H9 (cell line): ENCODE results near the gene TRIM28. TPM values are rescaled to one million over a fixed set of nuclear protein-coding genes. Genes with fewer than 3 reads are reported as not detected.

Experiments used
- DNase-seq: peaks from one replicate; pipeline ENCODE4 v3.0.0-alpha.2; 2017
- H2AFZ ChIP-seq: one replicate; pipeline ENCODE4 v1.6.1; 2013; ENCODE audit warnings: mild to moderate bottlenecking, low read length, control low read depth, moderate library complexity
- H2AK5ac ChIP-seq: 2 replicates; pipeline ENCODE4 v1.6.1; 2013; ENCODE audit warnings: low read length, control low read depth, mixed read lengths; ENCODE audit not compliant: insufficient read length
- H2BK120ac ChIP-seq: one replicate; pipeline ENCODE4 v1.6.1; 2013; ENCODE audit warnings: low read depth, mild to moderate bottlenecking, low read length, control low read depth, inconsistent platforms; ENCODE audit not compliant: poor library complexity, severe bottlenecking
- H2BK12ac ChIP-seq: 2 replicates; pipeline ENCODE4 v1.6.1; 2013; ENCODE audit warnings: low read length, control low read depth, mixed read lengths, low read depth; ENCODE audit not compliant: insufficient read length
- H2BK15ac ChIP-seq: 2 replicates; pipeline ENCODE4 v1.6.1; 2013; ENCODE audit warnings: low read depth, low read length, control low read depth
- H2BK20ac ChIP-seq: one replicate; pipeline ENCODE4 v1.6.1; 2013; ENCODE audit warnings: low read depth, mild to moderate bottlenecking, low read length, control low read depth, inconsistent platforms; ENCODE audit not compliant: poor library complexity, severe bottlenecking
- H2BK5ac ChIP-seq: 2 replicates; pipeline ENCODE4 v1.6.1; 2013; ENCODE audit warnings: low read length, control low read depth, mixed read lengths; ENCODE audit not compliant: insufficient read length
- H3K14ac ChIP-seq: 2 replicates; pipeline ENCODE4 v1.6.1; 2013; ENCODE audit warnings: low read length, control low read depth; ENCODE audit not compliant: insufficient read depth
- H3K18ac ChIP-seq: 2 replicates; pipeline ENCODE4 v1.6.1; 2013; ENCODE audit warnings: low read depth, mild to moderate bottlenecking, mixed read lengths, low read length, control low read depth; ENCODE audit not compliant: insufficient read length
- H3K23ac ChIP-seq: 2 replicates; pipeline ENCODE4 v1.6.1; 2013; ENCODE audit warnings: low read length, control low read depth, mixed read lengths, low read depth; ENCODE audit not compliant: insufficient read length
- H3K23me2 ChIP-seq: 2 replicates; pipeline ENCODE4 v1.6.1; 2013; ENCODE audit warnings: low read depth, mild to moderate bottlenecking, mixed read lengths, low read length, control low read depth; ENCODE audit not compliant: insufficient read length, poor library complexity, severe bottlenecking
- H3K27ac ChIP-seq: 2 replicates; pipeline ENCODE4 v1.5.1; 2013; ENCODE audit warnings: low read length, control low read depth, mixed read lengths, low read depth; ENCODE audit not compliant: insufficient read length
- H3K27me3 ChIP-seq: 2 replicates; pipeline ENCODE4 v1.6.1; 2013; ENCODE audit warnings: low read length, control low read depth, inconsistent platforms; ENCODE audit not compliant: insufficient read depth
- H3K4ac ChIP-seq: 2 replicates; pipeline ENCODE4 v1.6.1; 2013; ENCODE audit warnings: low read depth, mild to moderate bottlenecking, control low read depth, inconsistent platforms, low read length, moderate library complexity
- H3K4me1 ChIP-seq: 2 replicates; pipeline ENCODE4 v1.6.1; 2013; ENCODE audit warnings: low read length, control low read depth, inconsistent platforms; ENCODE audit not compliant: insufficient read depth
- H3K4me2 ChIP-seq: 2 replicates; pipeline ENCODE4 v1.6.1; 2013; ENCODE audit warnings: low read length, control low read depth, mixed read lengths; ENCODE audit not compliant: insufficient read length, insufficient read depth
- H3K56ac ChIP-seq: 2 replicates; pipeline ENCODE4 v1.6.1; 2013; ENCODE audit warnings: low read depth, mild to moderate bottlenecking, mixed read lengths, low read length, control low read depth; ENCODE audit not compliant: insufficient read length
- H3K79me1 ChIP-seq: 2 replicates; pipeline ENCODE4 v1.6.1; 2013; ENCODE audit warnings: low read depth, mild to moderate bottlenecking, moderate library complexity, low read length, control low read depth, inconsistent platforms; ENCODE audit not compliant: insufficient read depth, poor library complexity, severe bottlenecking
- H3K79me2 ChIP-seq: 2 replicates; pipeline ENCODE4 v1.6.1; 2013; ENCODE audit warnings: low read length, control low read depth, inconsistent platforms; ENCODE audit not compliant: insufficient read depth
- H3K9ac ChIP-seq: 2 replicates; pipeline ENCODE4 v1.6.1; 2013; ENCODE audit warnings: low read length, control low read depth, mixed read lengths; ENCODE audit not compliant: insufficient read length; ENCODE audit errors: extremely low read depth
- H3K9me3 ChIP-seq: one replicate; pipeline ENCODE4 v1.6.1; 2013; ENCODE audit warnings: low read depth, low read length, inconsistent platforms; ENCODE audit not compliant: control insufficient read depth
- H3T11ph ChIP-seq: one replicate; pipeline ENCODE4 v1.6.1; 2013; ENCODE audit warnings: mild to moderate bottlenecking, low read length, control low read depth, inconsistent platforms
- H4K20me1 ChIP-seq: one replicate; pipeline ENCODE4 v1.6.1; 2013; ENCODE audit not compliant: control insufficient read depth, insufficient read length, insufficient read depth
- H4K5ac ChIP-seq: 2 replicates; pipeline ENCODE4 v1.6.1; 2013; ENCODE audit warnings: low read depth, mild to moderate bottlenecking, mixed read lengths, low read length, control low read depth; ENCODE audit not compliant: insufficient read length
- H4K8ac ChIP-seq: replicated peaks from 2 replicates; pipeline ENCODE4 v1.6.1; 2013; ENCODE audit warnings: low read length, control low read depth, mixed read lengths, low read depth; ENCODE audit not compliant: insufficient read length
- H4K91ac ChIP-seq: 2 replicates; pipeline ENCODE4 v1.6.1; 2013; ENCODE audit warnings: low read depth, mild to moderate bottlenecking, moderate library complexity, mixed read lengths, low read length, control low read depth; ENCODE audit not compliant: insufficient read length
- H3K27ac Mint-ChIP-seq, 3 experiments: 2 replicates in 2 of 3; 3 replicates in 1 of 3; pipeline ENCODE4 v1.8.0; 2020 to 2021; ENCODE audit warnings: mixed read lengths in 3 of 3, mild to moderate bottlenecking in 1 of 3, moderate library complexity in 1 of 3
- H3K27me3 Mint-ChIP-seq: 2 replicates; pipeline ENCODE4 v1.8.0; 2021; ENCODE audit warnings: low read depth, mild to moderate bottlenecking, moderate library complexity, mixed read lengths
- H3K36me3 Mint-ChIP-seq, 3 experiments: 2 replicates in 2 of 3; 3 replicates in 1 of 3; pipeline ENCODE4 v1.8.0; 2020 to 2021; ENCODE audit warnings: low read depth in 3 of 3, mixed read lengths in 3 of 3; ENCODE audit not compliant: insufficient read depth in 1 of 3
- H3K4me1 Mint-ChIP-seq, 2 experiments: 2 replicates each; pipeline ENCODE4 v1.8.0; 2020; ENCODE audit warnings: mixed read lengths in 2 of 2
- H3K4me3 Mint-ChIP-seq, 2 experiments: 2 replicates in 1 of 2; 3 replicates in 1 of 2; pipeline ENCODE4 v1.8.0; 2020 to 2021; ENCODE audit warnings: mild to moderate bottlenecking in 2 of 2, mixed read lengths in 2 of 2, moderate library complexity in 1 of 2
- H3K9me3 Mint-ChIP-seq, 2 experiments: 2 replicates in 1 of 2; 3 replicates in 1 of 2; pipeline ENCODE4 v1.8.0; 2020; ENCODE audit warnings: mild to moderate bottlenecking in 2 of 2, mixed read lengths in 2 of 2, moderate library complexity in 1 of 2
- WGBS: extraction: QIAGEN DNeasy Blood & Tissue Kit; methylation state at CpG from one replicate; pipeline ENCODE4 v1.1.7; 2013; ENCODE audit warnings: missing lambda C conversion rate, low lambda C conversion rate, mixed read lengths; ENCODE audit not compliant: insufficient read length; ENCODE audit errors: extremely low coverage; 5-methylcytosine and 5-hydroxymethylcytosine counted together
- total RNA-seq: library from RNA; stranded (reverse); gene quantifications from 2 replicates; pipeline ENCODE4 v1.2.1, GENCODE V29; 2021
- TF ChIP-seq, protein P1 (sequence below): fragments of 200-600 bp; sonication (generic); conservative IDR thresholded peaks from 3 replicates; pipeline ENCODE4 v1.8.0; 2021; ENCODE audit warnings: antibody characterized with exemption, mild to moderate bottlenecking

The TRIM28 gene
- total RNA-seq, 1 experiment from 2014 or later: 1,084 TPM

DNA sequence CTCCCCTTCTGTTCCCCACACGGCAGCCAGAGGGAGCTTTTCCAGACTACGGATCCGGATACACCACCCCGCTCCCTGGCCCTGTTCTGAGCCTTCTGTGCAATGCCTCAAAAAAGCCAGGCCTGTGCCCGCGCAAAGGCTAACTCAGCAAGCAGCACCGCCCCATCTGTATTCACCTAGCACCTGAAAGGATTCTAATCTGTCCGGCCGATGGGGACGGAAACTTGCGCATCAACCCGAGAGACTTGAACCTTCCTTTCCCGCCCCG is 24.8 kb upstream of the TRIM28 start:
- H3K23me2 ChIP-seq: peaks cover 23% of the 10 kb centered on the region
- no peak overlapping the region for H2BK5ac ChIP-seq
- Mint-ChIP-seq H3K4me3 (peak overlapping the region; percentile 91 to 96), H3K36me3 (peaks cover 9 to 19% (median 13%) of the 10 kb centered on the region in 3 experiments), H3K27ac (peak overlapping the region; percentile 75 to 100 (median 99)), H3K9me3 (peaks cover 0 to 3% of the 10 kb centered on the region in 2 experiments; a peak in 1 of 5 replicates), H3K4me1 (peaks cover 50 to 51% of the 10 kb centered on the region in 2 experiments), H3K27me3 (no peaks in the 10 kb centered on the region)
- no CpG with 5 or more reads among the region's 14 CpGs for WGBS
- H2BK15ac ChIP-seq: no peak overlapping the region
- H4K91ac ChIP-seq: no peak overlapping the region
- DNase-seq: peak; percentile 80
- H2AK5ac ChIP-seq: no peak overlapping the region
- peak overlapping the region; percentile 96 for H3K9ac ChIP-seq
- H3K79me2 ChIP-seq: peaks cover 2% of the 10 kb centered on the region; the same call in 1 of the 2 replicates
- no peak overlapping the region for H3T11ph ChIP-seq
- no peak overlapping the region for H4K8ac ChIP-seq
- H2BK120ac ChIP-seq: no peak overlapping the region
- H3K9me3 ChIP-seq: no peaks in the 10 kb centered on the region
- H4K5ac ChIP-seq: peak overlapping the region; percentile 19
- peak overlapping the region; percentile 96 for H3K14ac ChIP-seq
- H2BK12ac ChIP-seq: no peak overlapping the region
- no peak overlapping the region for H3K56ac ChIP-seq
- H3K27ac ChIP-seq: peak overlapping the region; percentile 69
- no peak overlapping the region for H2BK20ac ChIP-seq
- H3K4me1 ChIP-seq: no peaks in the 10 kb centered on the region; the same call in 1 of the 2 replicates
- H4K20me1 ChIP-seq: no peaks in the 10 kb centered on the region
- TF ChIP-seq, protein P1, sequence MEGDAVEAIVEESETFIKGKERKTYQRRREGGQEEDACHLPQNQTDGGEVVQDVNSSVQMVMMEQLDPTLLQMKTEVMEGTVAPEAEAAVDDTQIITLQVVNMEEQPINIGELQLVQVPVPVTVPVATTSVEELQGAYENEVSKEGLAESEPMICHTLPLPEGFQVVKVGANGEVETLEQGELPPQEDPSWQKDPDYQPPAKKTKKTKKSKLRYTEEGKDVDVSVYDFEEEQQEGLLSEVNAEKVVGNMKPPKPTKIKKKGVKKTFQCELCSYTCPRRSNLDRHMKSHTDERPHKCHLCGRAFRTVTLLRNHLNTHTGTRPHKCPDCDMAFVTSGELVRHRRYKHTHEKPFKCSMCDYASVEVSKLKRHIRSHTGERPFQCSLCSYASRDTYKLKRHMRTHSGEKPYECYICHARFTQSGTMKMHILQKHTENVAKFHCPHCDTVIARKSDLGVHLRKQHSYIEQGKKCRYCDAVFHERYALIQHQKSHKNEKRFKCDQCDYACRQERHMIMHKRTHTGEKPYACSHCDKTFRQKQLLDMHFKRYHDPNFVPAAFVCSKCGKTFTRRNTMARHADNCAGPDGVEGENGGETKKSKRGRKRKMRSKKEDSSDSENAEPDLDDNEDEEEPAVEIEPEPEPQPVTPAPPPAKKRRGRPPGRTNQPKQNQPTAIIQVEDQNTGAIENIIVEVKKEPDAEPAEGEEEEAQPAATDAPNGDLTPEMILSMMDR: peak; percentile 56; the same call in 2 of the 3 replicates
- H3K27me3 ChIP-seq: no peaks in the 10 kb centered on the region
- H2AFZ ChIP-seq: no peak overlapping the region
- peak overlapping the region; percentile 95 for H3K18ac ChIP-seq
- peak overlapping the region; percentile 85 for H3K4me2 ChIP-seq
- H3K23ac ChIP-seq: no peak overlapping the region
- H3K4ac ChIP-seq: no peak overlapping the region
- no peaks in the 10 kb centered on the region for H3K79me1 ChIP-seq
